Stimulated activated CD8-positive, alpha-beta memory T cell treated with anti-CD3 and anti-CD28 coated beads, Interleukin-12 subunit alpha, Interleukin-12 subunit beta, amount 100 ng/mL, for 1 hour (primary cell): ENCODE measurements around the gene EMP3.

Source experiments
- DNase-seq: peaks from one replicate; pipeline ENCODE4 v3.0.0-alpha.2; 2020; ENCODE audit warnings: low read depth

The EMP3 gene

DNA sequence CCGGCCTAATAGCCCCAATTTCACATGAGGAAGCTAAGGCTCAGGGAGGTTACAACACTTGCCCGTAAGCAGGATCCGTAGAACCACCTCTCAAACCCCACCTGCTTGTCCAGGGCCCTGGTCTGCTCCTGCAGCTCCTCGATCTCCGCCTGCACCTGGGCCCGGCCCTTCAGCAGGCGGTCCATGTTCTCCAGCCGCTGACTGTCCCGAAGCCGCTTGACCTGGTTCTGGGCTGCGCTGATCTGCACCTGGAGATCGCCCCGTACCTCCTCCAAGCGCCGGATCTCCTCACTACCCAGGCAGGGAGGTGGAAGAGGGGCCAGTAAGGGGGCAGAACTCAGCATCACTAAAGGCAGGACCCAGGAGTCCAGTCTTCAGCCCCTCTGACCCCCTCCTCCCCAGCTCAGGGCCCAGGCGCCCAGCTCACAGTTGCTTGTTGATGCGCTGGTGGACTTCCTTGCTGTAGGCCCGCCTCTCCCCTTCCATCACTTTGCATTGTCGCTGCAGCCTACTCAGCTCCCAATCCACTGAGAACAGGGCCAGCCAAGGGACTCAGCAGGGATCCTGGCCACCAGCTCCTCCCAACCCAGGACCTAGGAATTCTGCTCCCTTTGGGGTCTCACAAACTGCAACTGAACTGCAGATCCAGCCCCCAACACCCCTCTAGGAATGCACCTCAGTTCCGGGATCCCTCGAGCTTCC is 6.9 kb upstream of the EMP3 start:
- DNase-seq: no peak

DNA sequence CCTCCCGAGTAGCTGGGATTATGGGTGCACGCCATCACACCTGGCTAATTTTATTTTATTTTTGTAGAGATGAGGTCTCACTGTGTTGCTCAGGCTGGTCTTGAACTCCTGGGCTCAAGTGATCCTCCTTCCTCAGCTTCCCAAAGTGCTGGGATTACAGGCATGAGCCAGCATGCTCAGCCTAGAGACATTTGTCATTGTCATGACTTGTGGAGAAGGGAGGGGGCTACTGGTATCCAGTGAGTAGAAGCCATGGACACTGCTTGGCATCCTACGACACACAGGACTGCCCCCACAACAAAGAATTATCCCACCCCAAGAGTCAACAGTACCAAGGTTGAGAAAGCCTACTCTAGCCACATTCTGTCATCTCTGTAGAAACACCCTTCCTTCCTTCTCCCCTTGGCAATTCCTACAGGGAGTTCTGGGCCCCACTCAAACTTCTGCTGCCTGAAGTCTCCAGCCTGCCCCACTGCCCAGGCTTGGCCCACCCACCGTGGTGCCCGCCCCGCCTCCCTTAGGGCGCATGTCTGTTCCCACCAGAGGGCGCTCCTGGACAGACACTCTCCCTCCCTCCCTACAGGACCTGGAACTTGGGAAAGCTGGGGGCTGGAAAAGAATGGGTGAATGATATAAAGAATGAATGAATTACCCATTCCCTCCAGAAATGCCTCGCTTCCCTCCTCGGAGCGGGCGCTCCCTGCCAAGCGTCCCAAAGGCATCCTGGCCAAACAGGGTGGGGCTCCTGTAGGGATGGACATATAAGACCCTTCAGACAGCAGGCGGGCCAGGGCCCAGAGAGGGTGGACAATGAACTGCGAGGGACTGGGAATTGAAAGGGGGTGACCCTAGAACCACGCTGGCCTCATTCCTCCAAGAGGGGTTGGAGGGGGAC is 5.5 kb upstream of the EMP3 start:
- peak; percentile 68 for DNase-seq

DNA sequence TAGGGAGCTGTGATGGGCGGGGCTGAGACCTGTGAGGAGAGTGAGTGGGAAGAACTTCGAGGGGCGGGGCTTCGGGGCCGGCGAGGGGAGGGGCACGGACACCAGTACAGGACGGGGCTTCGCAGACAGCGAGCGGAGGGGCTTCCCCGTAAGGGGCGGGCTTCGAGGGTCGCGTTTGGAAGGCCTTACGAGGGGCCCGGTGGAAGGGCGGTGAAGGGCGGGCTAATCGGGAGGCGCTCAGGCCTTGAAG is 4.1 kb upstream of the EMP3 start:
- DNase-seq: peak; percentile 95

DNA sequence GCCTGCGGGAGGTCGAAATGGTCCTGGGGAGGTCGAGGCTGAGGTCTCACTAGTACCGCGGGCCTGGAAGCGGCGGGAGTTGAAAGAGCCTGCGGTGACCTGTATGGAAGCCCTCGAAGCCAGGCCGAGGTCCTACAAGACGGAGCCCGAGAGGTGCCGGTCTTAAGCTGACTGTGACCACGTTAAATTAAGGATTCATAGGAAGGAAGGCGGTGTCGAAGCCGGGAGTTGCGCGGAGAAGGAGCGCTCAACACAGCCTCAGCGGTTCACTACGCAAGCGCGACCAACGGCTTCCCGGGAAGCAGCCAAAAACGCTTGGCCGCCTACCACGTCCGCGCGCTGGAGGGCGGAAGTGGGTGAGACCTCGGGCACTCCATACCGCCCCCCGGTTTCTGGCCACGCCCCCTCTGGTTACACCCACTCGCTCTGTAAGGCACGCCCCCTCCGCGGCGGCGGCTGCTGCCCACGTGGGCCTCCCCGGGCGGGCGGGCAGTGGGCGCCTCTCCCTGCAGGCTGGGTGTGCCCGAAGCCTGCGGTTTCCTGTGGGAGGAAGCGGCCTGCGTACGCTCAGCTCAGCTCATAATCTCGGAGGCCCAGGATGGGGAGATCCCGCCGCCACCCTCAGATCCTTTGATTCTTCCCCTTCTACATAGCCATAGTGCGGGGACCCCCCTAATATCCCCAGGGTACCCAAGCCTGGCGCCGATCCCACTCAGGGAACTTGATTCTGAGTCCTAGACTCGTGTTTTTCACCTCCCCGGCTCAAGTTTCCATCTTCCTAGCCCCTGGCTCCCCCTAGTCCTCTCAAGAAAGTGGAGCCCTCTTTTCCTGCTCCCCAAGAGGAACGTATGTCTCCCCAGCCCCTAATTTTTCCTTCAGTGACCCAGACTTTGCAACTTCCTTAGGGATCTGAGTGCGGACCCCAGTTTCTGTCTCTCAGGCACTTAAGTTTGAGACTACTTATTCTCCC is 3.4 kb upstream of the EMP3 start:
- DNase-seq: peak; percentile 99

DNA sequence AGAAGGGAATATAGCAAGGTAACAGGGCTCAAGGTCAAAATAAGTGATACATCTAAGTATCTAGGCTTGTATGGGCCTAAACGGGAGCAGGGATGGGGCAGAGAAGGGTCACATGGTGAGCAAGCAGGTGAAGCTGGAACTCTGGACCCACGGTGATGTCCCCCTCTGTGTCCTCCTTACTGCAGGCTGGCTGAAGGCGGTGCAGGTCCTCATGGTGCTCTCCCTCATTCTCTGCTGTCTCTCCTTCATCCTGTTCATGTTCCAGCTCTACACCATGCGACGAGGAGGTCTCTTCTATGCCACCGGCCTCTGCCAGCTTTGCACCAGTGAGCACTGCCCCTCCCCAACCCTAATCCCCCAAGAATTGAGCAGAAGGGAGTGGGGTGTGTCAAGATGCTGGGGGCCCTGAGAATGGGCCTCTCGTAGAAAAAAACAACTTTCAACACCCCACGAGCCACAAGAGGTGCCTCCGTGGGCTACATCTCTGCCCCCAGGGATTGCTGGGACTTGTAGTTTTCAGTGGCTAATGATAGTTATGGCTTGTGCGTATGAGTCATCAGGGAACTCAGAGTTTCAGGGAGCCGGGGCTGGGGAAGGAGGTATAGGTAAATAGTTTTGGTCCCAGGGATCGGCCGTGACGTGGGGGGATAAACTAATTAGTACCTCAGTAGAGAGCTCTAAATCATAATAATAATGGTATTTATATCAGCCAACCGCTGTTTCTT is 4.0 kb downstream of the EMP3 start:
- DNase-seq: no peak

DNA sequence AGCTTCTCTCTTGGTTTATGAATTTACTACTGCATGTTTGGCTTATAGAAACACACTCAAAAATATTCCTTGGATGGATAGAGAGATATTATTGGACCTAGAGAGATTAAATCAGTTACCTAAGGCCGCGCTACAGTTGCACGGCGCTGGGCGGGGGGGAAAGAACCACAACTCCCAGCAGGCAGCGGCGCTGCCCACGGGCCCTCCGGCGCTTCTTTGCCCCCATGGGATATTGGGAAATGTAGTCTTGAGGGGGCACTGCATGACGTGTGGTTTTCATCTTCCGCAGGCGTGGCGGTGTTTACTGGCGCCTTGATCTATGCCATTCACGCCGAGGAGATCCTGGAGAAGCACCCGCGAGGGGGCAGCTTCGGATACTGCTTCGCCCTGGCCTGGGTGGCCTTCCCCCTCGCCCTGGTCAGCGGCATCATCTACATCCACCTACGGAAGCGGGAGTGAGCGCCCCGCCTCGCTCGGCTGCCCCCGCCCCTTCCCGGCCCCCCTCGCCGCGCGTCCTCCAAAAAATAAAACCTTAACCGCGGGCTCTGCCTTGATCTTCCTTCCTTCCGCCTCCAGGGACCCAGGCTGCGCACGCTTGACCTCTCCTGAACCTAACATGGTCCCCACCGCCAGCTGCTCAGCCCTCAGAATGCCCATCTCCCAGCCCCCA is 4.8 kb downstream of the EMP3 start:
- peak; percentile 72 for DNase-seq

DNA sequence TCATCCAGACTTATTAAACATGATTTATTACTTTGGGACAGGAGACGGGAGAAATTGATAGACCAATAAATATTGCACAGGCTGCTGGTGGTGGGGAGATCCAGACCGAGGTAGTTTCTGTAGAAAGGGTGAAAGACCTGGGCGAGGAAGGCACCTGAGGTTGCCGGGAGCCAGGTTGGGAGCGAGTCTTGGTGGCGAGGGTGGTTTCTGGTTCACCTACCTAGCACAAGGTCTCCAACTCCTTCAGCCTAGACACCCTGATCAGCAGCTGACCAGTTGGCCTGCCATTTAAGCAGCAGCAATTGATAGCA is 7.0 kb downstream of the EMP3 start:
- no peak for DNase-seq

DNA sequence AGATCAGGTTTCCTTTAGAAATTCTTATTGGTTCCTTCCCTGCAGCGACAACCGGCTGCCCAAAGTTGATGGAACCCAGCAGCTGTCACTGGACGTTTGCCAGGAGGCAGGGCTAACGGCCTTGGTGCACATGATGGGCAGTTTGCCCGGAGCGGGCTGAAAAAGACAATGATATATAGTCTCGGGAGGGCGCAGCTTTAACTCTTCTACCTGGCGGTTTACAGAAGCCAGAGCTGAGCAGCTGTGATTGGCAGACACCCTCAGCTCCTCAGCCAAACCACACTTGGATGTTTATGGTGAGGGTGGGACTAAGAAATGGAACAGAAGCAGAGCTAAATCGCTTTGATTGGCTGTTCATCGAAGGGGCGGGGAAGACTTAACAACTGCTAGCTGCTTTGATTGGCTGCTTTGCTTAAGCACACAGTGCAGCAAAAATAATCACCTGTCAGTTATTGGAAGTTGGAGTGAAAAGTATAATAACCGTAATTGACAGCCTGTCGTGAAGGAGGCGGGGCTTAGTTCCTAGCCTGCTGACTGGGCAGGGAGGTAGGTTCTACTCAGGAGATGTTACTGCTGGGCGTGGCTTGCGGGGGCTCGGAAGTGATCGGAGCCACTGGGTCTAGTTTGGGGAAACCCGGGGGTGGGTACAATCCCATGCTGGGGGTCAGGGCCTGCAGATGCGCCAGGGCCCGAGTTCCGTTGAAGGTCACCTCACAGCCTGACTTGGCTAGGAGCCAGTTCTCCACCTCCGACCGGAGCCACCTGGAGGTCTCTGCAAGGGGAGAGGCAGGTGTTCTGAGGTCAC is 7.5 kb downstream of the EMP3 start:
- peak; percentile 90 for DNase-seq

DNA sequence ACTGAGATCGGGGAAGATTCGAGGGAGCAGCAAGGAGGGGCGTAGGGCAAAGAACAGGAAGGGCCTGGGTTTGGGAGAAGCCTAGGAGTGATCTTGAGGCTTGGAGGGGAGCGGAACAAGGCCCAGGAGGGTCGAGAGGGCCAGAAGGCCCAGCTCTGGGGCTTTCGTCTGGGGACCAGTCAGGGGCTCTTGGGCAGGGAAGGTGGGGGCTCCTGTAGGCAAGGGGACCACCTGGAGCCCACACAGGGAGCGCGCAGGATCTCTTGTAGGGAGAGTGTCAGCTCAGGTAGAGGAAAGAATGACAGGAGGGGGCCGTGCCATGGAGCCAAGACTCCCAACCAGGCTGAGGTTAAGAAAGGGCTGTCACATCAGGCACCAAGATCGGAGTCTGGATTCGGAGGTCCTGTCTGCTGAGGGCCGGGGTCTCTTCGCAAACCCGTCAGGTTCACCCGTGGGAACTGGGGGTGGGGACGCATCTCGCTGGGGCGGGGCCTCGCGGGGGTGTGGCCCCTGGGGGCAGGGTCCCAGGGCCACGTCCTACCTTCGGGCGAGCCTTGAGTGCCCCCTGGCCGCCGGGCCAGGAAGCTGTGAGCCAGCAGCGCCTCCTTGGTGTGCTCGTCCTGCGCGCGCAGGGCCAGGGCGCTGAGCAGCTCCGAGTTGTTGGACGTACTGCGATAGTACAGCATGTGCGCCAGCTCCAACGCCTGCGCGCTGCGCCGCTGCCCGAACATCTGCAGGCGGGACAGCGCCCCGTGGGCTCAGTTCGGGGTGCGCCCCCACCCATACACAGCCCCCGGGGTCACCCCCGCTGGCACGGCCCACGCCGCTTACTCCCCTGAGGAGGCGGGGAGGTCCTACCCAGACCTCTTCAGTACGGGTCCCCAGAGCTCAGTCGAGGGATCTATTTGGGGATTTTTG is 8.4 kb downstream of the EMP3 start:
- peak; percentile 87 for DNase-seq

DNA sequence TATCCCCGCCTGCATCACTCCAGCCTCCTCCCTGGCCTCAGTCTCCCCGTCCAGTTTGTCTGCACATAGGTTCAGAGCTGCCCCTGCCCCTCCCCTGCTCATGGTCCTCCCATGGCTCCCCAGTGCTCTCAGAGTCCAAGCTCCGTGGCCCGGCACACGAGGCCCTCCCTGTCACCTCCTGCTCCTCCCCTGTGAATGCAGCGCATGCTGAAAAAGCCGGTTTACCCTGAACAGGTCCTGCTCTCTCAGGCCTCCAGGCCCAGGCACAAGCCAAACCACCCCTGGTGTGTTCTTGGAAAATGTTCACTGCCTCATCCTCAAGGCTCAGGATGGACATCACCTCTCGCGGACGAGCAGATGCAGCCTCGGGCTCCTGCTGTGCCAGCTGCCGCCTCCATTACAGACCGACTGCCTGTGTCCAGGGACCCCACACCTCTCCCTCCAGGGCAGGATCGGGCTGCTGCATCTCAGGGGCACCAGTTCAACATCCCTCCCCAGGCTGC is 13.0 kb downstream of the EMP3 start:
- no peak for DNase-seq

DNA sequence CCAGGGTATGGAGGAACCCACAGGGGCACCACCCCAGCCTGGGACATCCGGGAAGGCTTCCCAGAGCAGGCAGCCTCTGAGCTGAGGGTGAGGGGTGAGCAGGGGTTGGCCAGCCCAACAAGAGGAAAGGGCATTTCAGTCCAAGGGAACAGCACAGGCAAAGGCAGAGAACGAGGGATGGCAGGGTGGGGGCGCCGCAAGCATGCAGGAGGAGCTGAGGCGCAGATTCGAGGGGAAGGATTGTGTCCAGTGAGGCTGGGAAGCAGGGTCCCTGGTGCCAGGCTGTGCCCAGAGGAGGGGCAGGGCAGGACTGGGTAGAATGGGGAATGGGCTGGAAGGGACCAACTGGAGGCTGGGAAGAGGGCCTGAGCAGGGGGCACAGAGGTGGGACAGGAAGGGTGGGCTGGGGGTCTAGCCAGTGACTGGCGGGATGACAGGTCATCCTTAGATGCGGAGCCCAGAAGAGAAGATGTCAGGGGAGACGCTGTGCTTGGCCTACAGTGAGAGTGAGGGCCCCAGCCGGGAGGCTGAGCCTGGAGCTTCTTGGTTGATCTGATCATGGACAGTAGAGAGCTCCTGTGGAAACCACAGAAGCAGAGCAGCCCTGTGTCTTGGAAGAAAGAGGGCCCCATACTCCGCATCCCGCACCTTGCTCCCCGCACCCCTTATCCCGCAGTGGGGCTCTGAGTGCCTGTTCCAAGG is 13.6 kb downstream of the EMP3 start:
- DNase-seq: no peak

DNA sequence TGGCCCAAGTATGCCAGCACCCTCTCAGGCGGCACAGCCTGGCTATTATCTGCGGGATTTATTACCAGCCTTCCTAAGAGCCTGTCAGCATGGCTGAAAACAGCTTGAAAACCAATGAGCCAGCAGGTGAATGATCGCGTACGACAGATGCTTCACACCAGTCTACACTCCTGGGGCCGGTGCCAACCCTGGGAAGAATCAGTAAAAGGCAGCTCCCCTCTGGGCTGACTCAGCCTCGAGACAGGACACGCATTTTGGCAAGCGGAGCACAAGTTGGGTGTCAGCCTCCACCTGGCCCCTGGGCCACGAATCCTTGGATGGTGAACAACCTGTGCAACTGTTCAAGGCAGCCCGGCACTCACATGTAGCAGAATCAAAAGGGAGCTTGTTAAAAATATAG is 15.6 kb downstream of the EMP3 start:
- no peak for DNase-seq

DNA sequence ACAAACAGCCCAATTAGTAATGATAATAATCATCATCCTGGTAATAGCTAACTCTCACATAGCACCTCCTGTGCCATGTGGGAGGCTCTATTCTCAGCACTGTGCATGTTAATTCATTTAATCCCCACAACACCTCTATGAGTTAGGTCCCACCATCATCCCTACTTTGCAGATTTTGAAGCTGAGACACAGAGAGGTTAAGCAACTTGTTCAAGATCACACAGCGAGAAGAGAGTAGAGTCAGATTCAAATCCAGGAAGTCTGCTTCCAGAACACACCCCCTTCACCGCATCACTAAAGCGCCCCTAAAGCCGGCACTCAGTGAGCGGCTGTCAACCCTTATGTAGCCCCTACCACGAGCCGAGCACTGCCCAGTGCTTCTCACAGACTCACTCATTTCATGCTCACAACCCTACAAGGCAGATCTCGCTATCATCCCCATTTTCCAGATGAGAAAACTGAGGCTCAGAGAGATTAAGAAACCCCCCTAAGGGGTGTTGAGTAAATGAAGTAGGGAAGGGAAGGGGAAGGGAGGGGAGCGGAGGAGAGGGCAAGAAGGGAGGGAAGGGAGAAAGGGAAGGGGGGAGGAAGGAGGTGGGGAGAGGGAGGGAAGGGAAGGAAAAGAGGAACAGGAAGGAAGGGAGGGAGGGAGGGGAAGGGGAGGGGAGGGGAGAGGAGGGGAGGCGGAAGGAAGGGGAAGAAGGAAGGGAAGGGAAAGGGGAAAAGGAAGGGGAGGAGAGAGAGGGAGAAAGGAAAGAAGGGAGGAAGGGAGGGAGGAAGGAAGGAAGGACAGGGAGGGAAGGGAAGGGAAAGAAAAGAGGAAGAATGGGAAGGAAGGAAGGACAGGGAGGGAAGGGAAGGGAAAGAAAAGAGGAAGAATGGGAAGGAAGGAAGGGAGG is 16.4 kb downstream of the EMP3 start:
- DNase-seq: no peak

DNA sequence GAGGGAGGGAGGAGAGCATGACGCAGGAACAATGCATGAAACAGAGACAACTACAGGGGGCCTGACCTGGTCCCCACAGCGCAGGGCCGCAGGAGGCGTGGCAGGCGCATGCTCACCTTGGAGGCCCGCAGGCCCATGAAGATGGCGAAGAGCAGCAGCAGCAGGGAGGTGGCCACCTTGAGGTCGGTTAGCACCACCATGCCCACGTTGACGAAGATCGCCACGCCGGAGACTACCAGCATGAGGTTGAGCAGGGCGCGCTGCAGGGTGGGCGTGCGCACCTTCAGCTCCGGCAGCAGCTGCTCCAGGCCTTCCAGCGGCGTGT is 17.0 kb downstream of the EMP3 start:
- DNase-seq: no peak

DNA sequence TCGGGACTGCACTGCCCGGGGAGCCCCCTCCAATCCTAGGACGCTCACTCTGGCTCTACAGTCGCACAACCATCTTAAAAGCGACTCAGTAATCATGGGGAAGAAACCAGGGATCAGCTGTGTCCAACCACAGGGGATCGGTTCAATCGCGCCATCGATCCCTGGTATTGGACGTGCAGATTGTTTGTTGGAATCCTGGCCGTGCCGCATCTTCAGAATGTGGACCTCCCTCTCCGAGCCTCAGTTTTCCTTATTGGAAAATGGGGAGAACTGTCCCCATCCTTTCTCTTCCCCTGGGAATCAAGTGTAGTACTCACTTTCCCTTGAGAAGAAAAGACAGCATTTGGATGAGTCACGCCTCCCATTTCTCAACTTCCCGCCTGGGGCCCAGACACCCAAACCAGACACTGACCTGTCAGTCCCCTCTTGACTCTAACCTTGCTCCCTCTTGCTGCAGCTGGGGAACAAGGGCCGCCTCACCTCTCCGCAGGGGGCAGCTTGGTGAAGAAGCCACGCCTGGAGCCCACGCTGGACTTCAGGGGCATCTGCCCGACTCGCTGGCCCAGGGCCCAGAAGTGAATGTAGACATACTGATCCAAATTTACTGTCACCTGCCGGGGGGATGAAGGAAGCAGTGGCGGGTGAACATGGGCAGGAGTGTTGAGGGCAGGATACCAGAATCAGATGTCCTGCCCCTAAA is 17.6 kb downstream of the EMP3 start:
- DNase-seq: no peak

DNA sequence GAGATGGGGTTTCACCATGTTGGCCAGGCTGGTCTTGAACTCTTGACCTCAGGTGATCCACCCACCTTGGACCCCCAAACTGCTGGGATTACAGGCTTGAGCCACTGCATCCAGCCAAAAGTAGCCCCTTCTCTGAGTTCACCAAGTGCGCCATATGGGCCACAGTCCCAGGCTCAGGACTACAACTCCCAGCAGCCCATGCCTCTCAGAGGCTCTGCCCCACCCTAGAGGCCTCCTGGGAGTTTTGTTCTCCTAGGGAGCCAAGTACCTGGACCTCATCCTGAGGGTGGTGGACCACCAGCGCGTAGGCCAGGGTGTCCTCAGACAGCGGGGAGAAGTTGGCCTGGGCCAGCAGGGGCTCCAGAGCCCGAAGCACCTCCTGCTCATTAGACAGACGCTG is 19.5 kb downstream of the EMP3 start:
- no peak for DNase-seq

DNA sequence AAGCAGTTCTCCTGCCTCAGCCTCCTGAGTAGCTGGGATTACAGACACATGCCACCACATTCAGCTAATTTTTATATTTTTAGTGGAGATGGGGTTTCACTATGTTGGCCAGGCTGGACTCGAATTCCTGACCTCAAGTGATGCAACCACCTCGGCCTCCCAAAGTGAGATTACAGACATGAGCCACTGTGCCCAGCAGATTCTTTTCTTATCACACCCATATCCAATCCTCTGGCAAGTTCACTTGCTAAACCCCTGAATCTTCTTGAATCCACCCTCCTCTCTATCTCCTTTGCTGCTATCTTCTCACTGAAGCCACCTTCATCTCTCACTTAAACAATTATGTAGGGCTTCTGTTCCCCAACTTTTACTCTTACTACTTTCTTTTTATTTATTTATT is 20.8 kb downstream of the EMP3 start:
- no peak for DNase-seq
